ENCODE results near the gene ISG20L2.
"Not testable (repeated sequence)": the region's sequence is repeated elsewhere in the genome, so short reads cannot be mapped to it uniquely, and the experiment has no call there.

DNA sequence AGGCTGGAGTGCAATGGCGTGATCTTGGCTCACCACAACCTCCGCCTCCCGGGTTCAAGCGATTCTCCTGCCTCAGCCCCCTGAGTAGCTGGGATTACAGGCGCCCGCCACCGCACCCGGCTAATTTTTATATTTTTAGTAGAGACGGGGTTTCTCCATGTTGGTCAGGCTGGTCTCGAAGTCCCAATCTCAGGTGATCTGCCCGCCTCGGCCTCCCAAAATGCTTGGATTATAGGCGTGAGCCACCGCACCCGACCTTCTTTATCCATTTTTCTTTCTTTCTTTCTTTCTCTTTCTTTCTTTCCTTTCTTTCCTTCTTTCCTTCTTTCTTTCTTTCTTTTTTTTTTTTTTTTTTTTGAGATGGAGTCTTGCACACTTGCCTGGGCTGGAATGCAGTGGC is 36.6 kb upstream of the ISG20L2 start:
- TF ChIP-seq ARNTL (CRISPR knock-in tag; IDR thresholded peaks at IDR 0.05; ENCODE audit: borderline replicate concordance, low read depth); PATZ1 (CRISPR knock-in tag; IDR thresholded peaks at IDR 0.05; ENCODE audit: borderline replicate concordance); ESRRG (CRISPR knock-in tag; IDR thresholded peaks at IDR 0.05); CSDC2 (CRISPR knock-in tag; IDR thresholded peaks at IDR 0.05): not testable (repeated sequence)
- TF ChIP-seq, protein P1, sequence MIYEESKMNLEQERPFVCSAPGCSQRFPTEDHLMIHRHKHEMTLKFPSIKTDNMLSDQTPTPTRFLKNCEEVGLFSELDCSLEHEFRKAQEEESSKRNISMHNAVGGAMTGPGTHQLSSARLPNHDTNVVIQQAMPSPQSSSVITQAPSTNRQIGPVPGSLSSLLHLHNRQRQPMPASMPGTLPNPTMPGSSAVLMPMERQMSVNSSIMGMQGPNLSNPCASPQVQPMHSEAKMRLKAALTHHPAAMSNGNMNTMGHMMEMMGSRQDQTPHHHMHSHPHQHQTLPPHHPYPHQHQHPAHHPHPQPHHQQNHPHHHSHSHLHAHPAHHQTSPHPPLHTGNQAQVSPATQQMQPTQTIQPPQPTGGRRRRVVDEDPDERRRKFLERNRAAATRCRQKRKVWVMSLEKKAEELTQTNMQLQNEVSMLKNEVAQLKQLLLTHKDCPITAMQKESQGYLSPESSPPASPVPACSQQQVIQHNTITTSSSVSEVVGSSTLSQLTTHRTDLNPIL (CRISPR knock-in tag; IDR thresholded peaks at IDR 0.05; ENCODE audit: low read depth), result not testable (repeated sequence)

All from SK-N-SH treated with all-trans-retinoic acid at 6 μM for 48 hours (cell line).